HL-60 (cell line): ENCODE data around the gene UTP20.

Source experiments
- DNase-seq, 2 experiments: peaks; one replicate each; pipeline ENCODE4 v3.0.0-alpha.2; 2010 to 2020; ENCODE audit warnings: low read depth in 1 of 2, low spot score in 1 of 2
- H3K27ac ChIP-seq: fragments of 250-450 bp; sonication (Bioruptor Pico); replicated peaks from 2 replicates; pipeline ENCODE4 v1.5.1; 2020; ENCODE audit warnings: mild to moderate bottlenecking, moderate library complexity
- H3K27me3 ChIP-seq: fragments of 250-450 bp; sonication (Bioruptor Pico); 2 replicates; pipeline ENCODE4 v1.5.1; 2021; ENCODE audit warnings: mild to moderate bottlenecking, moderate library complexity; ENCODE audit not compliant: insufficient read depth, poor library complexity, severe bottlenecking
- H3K4me3 ChIP-seq: replicated peaks from 2 replicates; pipeline ENCODE4 v1.5.1; 2011; ENCODE audit warnings: mild to moderate bottlenecking, control low read depth, low read length; ENCODE audit not compliant: insufficient read depth
- CTCF ChIP-seq: IDR thresholded peaks from one replicate; pipeline ENCODE4 v1.5.1; 2011; ENCODE audit warnings: low read length, control low read depth, inconsistent platforms; ENCODE audit not compliant: insufficient read depth
- GABPA ChIP-seq: IDR thresholded peaks from 2 replicates; pipeline ENCODE4 v1.6.1; 2012; ENCODE audit warnings: low read depth
- POLR2AphosphoS5 ChIP-seq: IDR thresholded peaks from 2 replicates; pipeline ENCODE4 v1.6.1; 2012; ENCODE audit warnings: low read depth
- SPI1 ChIP-seq: IDR thresholded peaks from 2 replicates; pipeline ENCODE4 v1.6.1; 2012; ENCODE audit warnings: low read depth, mild to moderate bottlenecking, borderline replicate concordance
- TF ChIP-seq, protein P1 (sequence below): IDR thresholded peaks from 2 replicates; pipeline ENCODE4 v1.6.1; 2012; ENCODE audit warnings: low read depth; ENCODE audit not compliant: insufficient replicate concordance

The UTP20 gene

GRCh38 chr12:101257357-101257756 lies 22.5 kb upstream of the UTP20 start:
- TF ChIP-seq SPI1 (no peak), CTCF (no peak), GABPA (no peak), POLR2AphosphoS5 (no peak)
- TF ChIP-seq, protein P1, sequence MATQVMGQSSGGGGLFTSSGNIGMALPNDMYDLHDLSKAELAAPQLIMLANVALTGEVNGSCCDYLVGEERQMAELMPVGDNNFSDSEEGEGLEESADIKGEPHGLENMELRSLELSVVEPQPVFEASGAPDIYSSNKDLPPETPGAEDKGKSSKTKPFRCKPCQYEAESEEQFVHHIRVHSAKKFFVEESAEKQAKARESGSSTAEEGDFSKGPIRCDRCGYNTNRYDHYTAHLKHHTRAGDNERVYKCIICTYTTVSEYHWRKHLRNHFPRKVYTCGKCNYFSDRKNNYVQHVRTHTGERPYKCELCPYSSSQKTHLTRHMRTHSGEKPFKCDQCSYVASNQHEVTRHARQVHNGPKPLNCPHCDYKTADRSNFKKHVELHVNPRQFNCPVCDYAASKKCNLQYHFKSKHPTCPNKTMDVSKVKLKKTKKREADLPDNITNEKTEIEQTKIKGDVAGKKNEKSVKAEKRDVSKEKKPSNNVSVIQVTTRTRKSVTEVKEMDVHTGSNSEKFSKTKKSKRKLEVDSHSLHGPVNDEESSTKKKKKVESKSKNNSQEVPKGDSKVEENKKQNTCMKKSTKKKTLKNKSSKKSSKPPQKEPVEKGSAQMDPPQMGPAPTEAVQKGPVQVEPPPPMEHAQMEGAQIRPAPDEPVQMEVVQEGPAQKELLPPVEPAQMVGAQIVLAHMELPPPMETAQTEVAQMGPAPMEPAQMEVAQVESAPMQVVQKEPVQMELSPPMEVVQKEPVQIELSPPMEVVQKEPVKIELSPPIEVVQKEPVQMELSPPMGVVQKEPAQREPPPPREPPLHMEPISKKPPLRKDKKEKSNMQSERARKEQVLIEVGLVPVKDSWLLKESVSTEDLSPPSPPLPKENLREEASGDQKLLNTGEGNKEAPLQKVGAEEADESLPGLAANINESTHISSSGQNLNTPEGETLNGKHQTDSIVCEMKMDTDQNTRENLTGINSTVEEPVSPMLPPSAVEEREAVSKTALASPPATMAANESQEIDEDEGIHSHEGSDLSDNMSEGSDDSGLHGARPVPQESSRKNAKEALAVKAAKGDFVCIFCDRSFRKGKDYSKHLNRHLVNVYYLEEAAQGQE, result no peak
- DNase-seq, result no peak
- Histone ChIP-seq H3K27me3 (no peaks in the 10 kb centered on the region), H3K4me3 (no peak overlapping the region), H3K27ac (no peak overlapping the region)

- Histone ChIP-seq H3K27me3 (no peaks in the 10 kb centered on the region), H3K4me3 (no peak overlapping the region), H3K27ac (no peak overlapping the region)
- TF ChIP-seq, protein P1, result no peak
- TF ChIP-seq SPI1 (no peak), POLR2AphosphoS5 (no peak), GABPA (no peak), CTCF (no peak)
- no peak for DNase-seq
Observed at GRCh38 chr12:101267111-101267510, 12.8 kb upstream of the UTP20 start.

DNA sequence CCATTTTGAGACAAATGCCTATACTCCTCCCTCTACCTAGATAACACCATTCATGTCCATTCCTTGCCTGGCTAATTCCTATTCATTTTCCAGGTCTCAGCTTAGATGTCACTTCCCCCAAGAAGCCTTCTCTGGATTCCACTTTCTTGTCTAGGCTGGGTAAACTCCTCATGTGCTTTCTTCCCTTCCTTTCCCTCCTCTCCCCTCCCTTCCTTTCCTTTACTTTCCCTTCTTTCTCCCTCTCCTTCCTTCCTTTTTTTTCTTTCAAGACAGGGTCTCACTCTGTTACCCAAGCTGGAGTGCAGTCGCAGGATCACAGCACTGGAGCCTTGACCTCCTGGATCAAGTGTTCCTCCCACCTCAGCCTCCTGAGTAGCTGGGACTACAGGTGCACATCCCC lies 3.5 kb upstream of the UTP20 start:
- Histone ChIP-seq H3K27me3 (no peaks in the 10 kb centered on the region), H3K27ac (no peak overlapping the region), H3K4me3 (no peak overlapping the region)
- no peak for DNase-seq
- TF ChIP-seq, protein P1, result no peak
- no peak for TF ChIP-seq GABPA
- TF ChIP-seq CTCF, result no peak
- no peak for TF ChIP-seq POLR2AphosphoS5
- no peak for TF ChIP-seq SPI1
